Measurements from ENCODE around the gene MYCBP2.
A peak's percentile ranks its signal among the peaks of the same experiment; 100 is the strongest.
"Not testable (repeated sequence)": the region's sequence is repeated elsewhere in the genome, so short reads cannot be mapped to it uniquely, and the experiment has no call there.

The MYCBP2 gene

GRCh38 chr13:77289851-77290250 lies 37.0 kb downstream of the MYCBP2 start:
- DNase-seq = no peak

- not testable (repeated sequence) for DNase-seq
Measured at GRCh38 chr13:77285632-77286031, 41.3 kb downstream of the MYCBP2 start.

GRCh38 chr13:77285098-77285497 lies 41.8 kb downstream of the MYCBP2 start:
- no peak for DNase-seq

GRCh38 chr13:77274126-77274525 lies 52.8 kb downstream of the MYCBP2 start:
- DNase-seq = peak in 1 of 2 donors; percentile 11

GRCh38 chr13:77269141-77269540 lies 57.8 kb downstream of the MYCBP2 start:
- no peak for DNase-seq

- no peak for DNase-seq
Measured at GRCh38 chr13:77267362-77267761, 59.5 kb downstream of the MYCBP2 start.

- no peak for DNase-seq
Measured at GRCh38 chr13:77265336-77265735, 61.6 kb downstream of the MYCBP2 start.

- DNase-seq = no peak
Measured at GRCh38 chr13:77262198-77262597, 64.7 kb downstream of the MYCBP2 start.

GRCh38 chr13:77250975-77251374 lies 75.9 kb downstream of the MYCBP2 start:
- no peak for DNase-seq

- not testable (repeated sequence) for DNase-seq
Measured at GRCh38 chr13:77245224-77245623, 81.7 kb downstream of the MYCBP2 start.

GRCh38 chr13:77239312-77239711 lies 87.6 kb downstream of the MYCBP2 start:
- no peak for DNase-seq

GRCh38 chr13:77235456-77236022 lies 91.4 kb downstream of the MYCBP2 start:
- DNase-seq = no peak

GRCh38 chr13:77233159-77233558 lies 93.7 kb downstream of the MYCBP2 start:
- no peak for DNase-seq

GRCh38 chr13:77230560-77230959 lies 96.3 kb downstream of the MYCBP2 start:
- no peak for DNase-seq

- DNase-seq = no peak
Measured at GRCh38 chr13:77225946-77226345, 100.9 kb downstream of the MYCBP2 start.

- no peak for DNase-seq
Measured at GRCh38 chr13:77222909-77223308, 104.0 kb downstream of the MYCBP2 start.

GRCh38 chr13:77222000-77222690 lies 104.7 kb downstream of the MYCBP2 start:
- DNase-seq = no peak

GRCh38 chr13:77219401-77219800 lies 107.5 kb downstream of the MYCBP2 start:
- no peak for DNase-seq

GRCh38 chr13:77218274-77218673 lies 108.6 kb downstream of the MYCBP2 start:
- no peak for DNase-seq

GRCh38 chr13:77215543-77215942 lies 111.4 kb downstream of the MYCBP2 start:
- no peak for DNase-seq

- no peak for DNase-seq
Measured at GRCh38 chr13:77213644-77214043, 113.2 kb downstream of the MYCBP2 start.

GRCh38 chr13:77207943-77208342 lies 119.0 kb downstream of the MYCBP2 start:
- DNase-seq = no peak

GRCh38 chr13:77198995-77199394 lies 127.9 kb downstream of the MYCBP2 start:
- DNase-seq = not testable (repeated sequence)

GRCh38 chr13:77196052-77196618 lies 130.8 kb downstream of the MYCBP2 start:
- DNase-seq = no peak
